Adrenal gland (tissue), 5 donors: Measurements from ENCODE around the gene ZNF410.
"Not testable (repeated sequence)": the region's sequence is repeated elsewhere in the genome, so short reads cannot be mapped to it uniquely, and the experiment has no call there.

Experiments used
- POLR2A ChIP-seq, 2 donors: fragments of 450-650 bp; IDR thresholded peaks; one replicate each; pipeline ENCODE4 v1.6.1; 2017; ENCODE audit warnings: antibody characterized with exemption in 2 of 2, mild to moderate bottlenecking in 2 of 2, moderate library complexity in 1 of 2
- TF ChIP-seq, protein P1 (sequence below), 6 experiments: fragments of 450-650 bp in 4 of 6; fragments of 200-600 bp in 2 of 6; sonication (generic) in 1 of 6; IDR thresholded peaks; 1 replicate in 5 of 6; 2 replicates in 1 of 6; pipeline versions ENCODE4 v1.5.1 to v1.8.0; 2016 to 2021; ENCODE audit warnings: antibody characterized with exemption in 6 of 6, mild to moderate bottlenecking in 2 of 6, moderate library complexity in 1 of 6
- donor health status: DM: no; HTN: no; CAD: no.

DNA sequence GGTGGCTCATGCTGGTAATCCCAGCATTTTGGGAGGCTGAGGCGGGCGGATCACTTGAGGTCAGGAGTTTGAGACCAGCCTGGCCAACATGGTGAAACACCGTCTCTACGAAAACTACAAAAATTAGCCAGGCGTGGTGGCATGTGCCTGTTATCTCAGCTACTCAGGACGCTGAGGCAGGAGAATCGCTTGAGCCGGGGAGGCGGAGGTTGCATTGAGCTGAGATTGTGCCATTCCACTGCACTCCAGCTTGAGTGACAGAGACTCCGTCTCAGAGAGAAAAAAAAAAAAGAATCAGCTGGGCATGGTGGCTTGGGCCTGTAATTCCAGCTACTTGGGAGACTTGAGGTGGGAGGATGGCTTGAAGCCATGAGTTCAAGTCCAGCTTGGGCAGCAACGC, 16.9 kb upstream of the ZNF410 start:
- TF ChIP-seq, protein P1, sequence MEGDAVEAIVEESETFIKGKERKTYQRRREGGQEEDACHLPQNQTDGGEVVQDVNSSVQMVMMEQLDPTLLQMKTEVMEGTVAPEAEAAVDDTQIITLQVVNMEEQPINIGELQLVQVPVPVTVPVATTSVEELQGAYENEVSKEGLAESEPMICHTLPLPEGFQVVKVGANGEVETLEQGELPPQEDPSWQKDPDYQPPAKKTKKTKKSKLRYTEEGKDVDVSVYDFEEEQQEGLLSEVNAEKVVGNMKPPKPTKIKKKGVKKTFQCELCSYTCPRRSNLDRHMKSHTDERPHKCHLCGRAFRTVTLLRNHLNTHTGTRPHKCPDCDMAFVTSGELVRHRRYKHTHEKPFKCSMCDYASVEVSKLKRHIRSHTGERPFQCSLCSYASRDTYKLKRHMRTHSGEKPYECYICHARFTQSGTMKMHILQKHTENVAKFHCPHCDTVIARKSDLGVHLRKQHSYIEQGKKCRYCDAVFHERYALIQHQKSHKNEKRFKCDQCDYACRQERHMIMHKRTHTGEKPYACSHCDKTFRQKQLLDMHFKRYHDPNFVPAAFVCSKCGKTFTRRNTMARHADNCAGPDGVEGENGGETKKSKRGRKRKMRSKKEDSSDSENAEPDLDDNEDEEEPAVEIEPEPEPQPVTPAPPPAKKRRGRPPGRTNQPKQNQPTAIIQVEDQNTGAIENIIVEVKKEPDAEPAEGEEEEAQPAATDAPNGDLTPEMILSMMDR (IDR thresholded peaks at IDR 0.05): not testable (repeated sequence)
- not testable (repeated sequence) for TF ChIP-seq POLR2A (IDR thresholded peaks at IDR 0.05)
